Amygdala (tissue), 56 donors: ENCODE measurements around the gene SLC10A6.
"Not testable (repeated sequence)": the region's sequence is repeated elsewhere in the genome, so short reads cannot be mapped to it uniquely, and the experiment has no call there.

ENCODE experiments used
- DNase-seq, 56 donors: peaks; one replicate each; lab custom pipeline; 2025; lab: John Stamatoyannopoulos, UW

Gene SLC10A6

GRCh38 chr4:86848732-86849619 is at the start of gene SLC10A6:
Gene SLC10A6 (minus strand): TSS chr4:86849384. CDS start chr4:86849115, 269 bp downstream.
- peak in 4 of 56 donors; percentile 1 to 11 (median 4) for DNase-seq

GRCh38 chr4:86898562-86898961 is 49.4 kb upstream of the SLC10A6 start:
- DNase-seq, result no peak

GRCh38 chr4:86896596-86896995 is 47.4 kb upstream of the SLC10A6 start:
- DNase-seq, result no peak

GRCh38 chr4:86895692-86896488 is 46.7 kb upstream of the SLC10A6 start:
- peak in 5 of 56 donors; percentile 5 to 76 (median 28) for DNase-seq

GRCh38 chr4:86894455-86894854 is 45.3 kb upstream of the SLC10A6 start:
- no peak for DNase-seq

- no peak for DNase-seq
Observed at GRCh38 chr4:86893136-86893535, 44.0 kb upstream of the SLC10A6 start.

GRCh38 chr4:86892636-86892960 is 43.4 kb upstream of the SLC10A6 start:
- peak in 2 of 56 donors; percentile 44 to 51 for DNase-seq

- peak in 51 of 56 donors; percentile 2 to 75 (median 44) for DNase-seq
Observed at GRCh38 chr4:86891762-86892635, 42.8 kb upstream of the SLC10A6 start, which contains the start of gene C4orf36. Gene C4orf36 (minus strand): TSS chr4:86892422. CDS start chr4:86891520, 902 bp downstream.

- DNase-seq, result no peak
Observed at GRCh38 chr4:86890790-86891189, 41.6 kb upstream of the SLC10A6 start.

GRCh38 chr4:86879641-86880040 is 30.5 kb upstream of the SLC10A6 start:
- no peak for DNase-seq

- DNase-seq, result no peak
Observed at GRCh38 chr4:86878640-86879039, 29.5 kb upstream of the SLC10A6 start.

GRCh38 chr4:86876894-86877685 is 27.9 kb upstream of the SLC10A6 start:
- no peak for DNase-seq

GRCh38 chr4:86875436-86875835 is 26.3 kb upstream of the SLC10A6 start:
- not testable (repeated sequence) for DNase-seq

- no peak for DNase-seq
Observed at GRCh38 chr4:86872135-86872534, 23.0 kb upstream of the SLC10A6 start.

GRCh38 chr4:86870442-86871069 is 21.4 kb upstream of the SLC10A6 start:
- no peak for DNase-seq

GRCh38 chr4:86857341-86858052 is 8.3 kb upstream of the SLC10A6 start:
- no peak for DNase-seq

GRCh38 chr4:86856896-86857295 is 7.7 kb upstream of the SLC10A6 start:
- no peak for DNase-seq

GRCh38 chr4:86855572-86855971 is 6.4 kb upstream of the SLC10A6 start:
- no peak for DNase-seq
